Prostate gland (tissue), 2 donors: Measurements from ENCODE around the gene LTO1. TPM values are rescaled to one million over a fixed set of nuclear protein-coding genes. Genes with fewer than 3 reads are reported as not detected.
A peak's percentile ranks its signal among the peaks of the same experiment; 100 is the strongest.

Source experiments
- DNase-seq: peaks from one replicate; pipeline ENCODE4 v3.0.0-alpha.2; 2019; ENCODE audit warnings: low spot score
- H3K27ac ChIP-seq, 2 donors: fragments of 200-600 bp; sonication (generic); 2 replicates each; pipeline ENCODE4 v1.5.1; 2017 to 2019
- H3K27me3 ChIP-seq: fragments of 200-600 bp; sonication (generic); replicated peaks from 2 replicates; pipeline ENCODE4 v1.5.1; 2019; ENCODE audit not compliant: insufficient read depth
- H3K36me3 ChIP-seq, 2 donors: fragments of 200-600 bp; sonication (generic); 1 replicate in 1 of 2; 2 replicates in 1 of 2; pipeline versions ENCODE4 v1.5.1 to v1.8.1; 2017 to 2019
- H3K4me1 ChIP-seq: fragments of 200-600 bp; sonication (generic); replicated peaks from 2 replicates; pipeline ENCODE4 v1.5.1; 2019
- H3K4me3 ChIP-seq, 2 donors: fragments of 200-600 bp; sonication (generic); 2 replicates each; pipeline ENCODE4 v1.5.1; 2017 to 2019
- H3K9me3 ChIP-seq: fragments of 200-600 bp; sonication (generic); 2 replicates; pipeline ENCODE4 v1.5.1; 2017
- CTCF ChIP-seq, 4 experiments: fragments of 200-600 bp in 2 of 4; fragments of 450-650 bp in 2 of 4; sonication (generic) in 2 of 4; IDR thresholded peaks; 1 replicate in 3 of 4; 2 replicates in 1 of 4; pipeline ENCODE4 v1.5.1; 2016 to 2019; ENCODE audit warnings: antibody characterized with exemption in 4 of 4, mild to moderate bottlenecking in 2 of 4, moderate library complexity in 2 of 4
- POLR2A ChIP-seq: fragments of 450-650 bp; IDR thresholded peaks from one replicate; pipeline ENCODE4 v1.6.1; 2016; ENCODE audit warnings: antibody characterized with exemption, mild to moderate bottlenecking
- POLR2AphosphoS5 ChIP-seq: sonication (generic); formaldehyde crosslinking; IDR thresholded peaks from one replicate; pipeline ENCODE4 v1.6.1; 2017; ENCODE audit warnings: antibody characterized with exemption
- WGBS: methylation state at CpG from one replicate; pipeline ENCODE4 v1.1.5; 2018; 5-methylcytosine and 5-hydroxymethylcytosine counted together
- intact Hi-C: fragments of 100-400 bp; cut with DNase I; formaldehyde crosslinking; loops from one replicate; pipeline ENCODE4 v1.14.2; 2022
- total RNA-seq, 2 donors: library from RNA; depleted of rRNA; stranded (reverse); fragments of >200 nt; gene quantifications; one replicate each; pipeline ENCODE4 v1.1.0, GENCODE V29; 2016

The LTO1 gene
- total RNA-seq, 2 donors from 2014 or later = 14.9 to 39.5 TPM

DNA sequence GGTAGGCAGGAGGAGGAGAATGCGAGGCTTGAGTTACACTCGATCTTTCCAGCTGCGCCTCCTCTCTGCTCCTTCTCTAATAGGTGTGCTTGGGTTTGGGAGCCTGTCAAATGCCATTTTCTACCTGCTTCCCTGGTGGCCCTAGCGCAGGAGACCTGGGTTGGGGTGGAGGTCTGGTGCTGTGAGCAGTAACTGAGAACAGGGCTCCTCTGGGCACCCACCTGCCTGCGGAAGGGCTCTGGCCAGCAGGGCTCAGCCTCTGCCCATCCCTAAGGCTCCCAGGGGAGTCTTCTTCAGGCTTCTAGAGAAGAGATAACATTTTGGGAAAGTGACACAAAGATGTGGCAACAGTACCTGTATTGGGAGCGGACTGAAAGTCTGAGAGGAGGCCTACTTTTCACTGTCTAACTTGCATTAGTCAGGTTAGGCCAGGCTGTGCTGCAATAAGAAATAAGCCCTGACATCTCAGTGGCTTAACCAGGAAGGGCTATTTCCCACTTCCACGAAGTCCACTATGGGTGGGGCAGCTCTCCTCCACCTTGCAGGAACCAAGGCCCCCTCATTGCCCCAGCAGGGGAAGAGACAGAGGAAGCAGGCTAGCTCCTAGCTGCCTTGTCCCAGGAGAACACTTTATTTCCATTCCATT lies 7.7 kb upstream of the LTO1 start:
- no peak for DNase-seq
- no peak overlapping the region for H3K4me3 ChIP-seq
- H3K36me3 ChIP-seq = no peaks in the 10 kb centered on the region
- intact Hi-C loops = no loop called here
- no peak overlapping the region for H3K27ac ChIP-seq
- no peak for TF ChIP-seq POLR2AphosphoS5
- TF ChIP-seq POLR2A = no peak
- no peak for TF ChIP-seq CTCF (IDR thresholded peaks at IDR 0.05)
- H3K4me1 ChIP-seq = no peaks in the 10 kb centered on the region
- H3K27me3 ChIP-seq = no peaks in the 10 kb centered on the region
- no peaks in the 10 kb centered on the region for H3K9me3 ChIP-seq
- WGBS = 90% methylated on average over 7 of the region's 7 CpGs

- 91% methylated on average over 6 of the region's 6 CpGs for WGBS
- no peak overlapping the region for H3K27ac ChIP-seq
- intact Hi-C loops = no loop called here
- H3K27me3 ChIP-seq = no peaks in the 10 kb centered on the region
- TF ChIP-seq POLR2AphosphoS5 = no peak
- no peak for TF ChIP-seq POLR2A
- TF ChIP-seq CTCF (IDR thresholded peaks at IDR 0.05) = no peak
- no peak for DNase-seq
- H3K4me1 ChIP-seq = no peaks in the 10 kb centered on the region
- H3K4me3 ChIP-seq = no peak overlapping the region
- H3K36me3 ChIP-seq = no peaks in the 10 kb centered on the region
- H3K9me3 ChIP-seq = no peaks in the 10 kb centered on the region
Observed at GRCh38 chr11:69682221-69682620, 7.1 kb upstream of the LTO1 start.

DNA sequence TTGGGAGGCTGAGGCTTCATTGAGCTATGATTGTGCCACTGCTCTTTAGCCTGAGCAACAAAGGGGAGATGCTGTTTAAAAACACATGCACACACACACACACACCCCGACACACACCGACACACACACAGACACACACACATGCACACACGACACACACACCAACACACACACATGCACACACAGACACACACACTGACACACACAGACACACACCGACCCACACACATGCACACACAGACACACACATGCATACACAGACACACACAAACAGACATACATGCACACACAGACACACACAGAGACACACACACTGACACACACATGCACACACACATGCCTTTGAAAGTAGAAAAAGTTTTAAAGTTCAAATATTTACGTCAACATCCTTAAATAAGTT lies 5.5 kb upstream of the LTO1 start:
- H3K27me3 ChIP-seq = no peaks in the 10 kb centered on the region
- no peak for TF ChIP-seq CTCF (IDR thresholded peaks at IDR 0.05)
- TF ChIP-seq POLR2AphosphoS5 = no peak
- no peak for TF ChIP-seq POLR2A
- no peaks in the 10 kb centered on the region for H3K36me3 ChIP-seq
- intact Hi-C loops = no loop called here
- WGBS = 94% methylated on average over 5 of the region's 5 CpGs
- no peak overlapping the region for H3K4me3 ChIP-seq
- no peaks in the 10 kb centered on the region for H3K4me1 ChIP-seq
- no peak overlapping the region for H3K27ac ChIP-seq
- no peak for DNase-seq
- no peaks in the 10 kb centered on the region for H3K9me3 ChIP-seq

- intact Hi-C loops = no loop called here
- Histone ChIP-seq H3K4me3 (no peak overlapping the region), H3K27ac (no peak overlapping the region), H3K36me3 (no peaks in the 10 kb centered on the region), H3K27me3 (no peaks in the 10 kb centered on the region), H3K4me1 (peaks cover 6% of the 10 kb centered on the region), H3K9me3 (no peaks in the 10 kb centered on the region)
- TF ChIP-seq POLR2AphosphoS5 (no peak), POLR2A (no peak), CTCF (IDR thresholded peaks at IDR 0.05) (no peak)
- WGBS = 51% methylated on average over 2 of the region's 2 CpGs
- no peak for DNase-seq
Observed at GRCh38 chr11:69677749-69678148, 2.6 kb upstream of the LTO1 start.

DNA sequence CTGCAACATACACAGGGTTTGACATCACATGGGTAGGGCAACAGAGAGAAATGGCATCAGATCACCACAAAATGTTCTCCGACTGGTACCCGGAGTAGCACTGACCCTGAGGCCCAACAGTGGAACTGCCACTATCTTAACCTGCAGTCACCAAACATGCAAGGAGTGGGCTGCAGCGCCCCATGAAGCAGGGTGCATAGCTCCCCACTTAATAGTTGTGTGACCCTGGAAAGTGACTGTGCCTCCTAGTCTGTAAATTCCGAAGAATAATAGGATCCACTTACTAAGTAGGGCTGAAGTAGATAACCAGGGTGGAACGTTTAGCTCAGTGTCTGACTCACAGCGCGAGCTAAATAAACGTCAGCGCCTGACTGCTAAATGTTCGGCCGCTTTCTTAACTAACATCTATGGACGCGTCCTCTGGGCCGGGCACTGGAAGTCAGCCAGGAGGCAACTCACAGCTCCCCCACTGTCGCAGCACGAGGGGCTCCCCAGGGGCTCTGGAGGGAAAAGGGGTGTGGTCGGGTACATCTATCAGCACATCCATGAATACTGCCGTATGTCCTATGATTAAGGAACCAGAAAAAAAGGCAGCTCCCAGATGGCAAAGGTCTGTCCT lies 777 bp downstream of the LTO1 start:
- no peak for DNase-seq
- 14% methylated on average over 18 of the region's 18 CpGs for WGBS
- TF ChIP-seq CTCF (IDR thresholded peaks at IDR 0.05) (no peak), POLR2A (no peak), POLR2AphosphoS5 (no peak)
- Histone ChIP-seq H3K27me3 (no peaks in the 10 kb centered on the region), H3K4me1 (peaks cover 6% of the 10 kb centered on the region), H3K36me3 (no peaks in the 10 kb centered on the region), H3K4me3 (peak overlapping the region; percentile 77 to 96), H3K27ac (peak overlapping the region; percentile 65 to 77), H3K9me3 (no peaks in the 10 kb centered on the region)
- intact Hi-C loops = no loop called here
